Right ventricle myocardium superior (tissue), 1 donor: ENCODE results near the gene WDFY4. TPM values are rescaled to one million over a fixed set of nuclear protein-coding genes. Genes with fewer than 3 reads are reported as not detected.

ENCODE experiments used
- ATAC-seq: fragments of 200-7000 bp; cut with Tn5 transposase; one replicate; pipeline ENCODE4 v1.9.1; 2020; ENCODE audit warnings: mild to moderate bottlenecking; ENCODE audit not compliant: poor library complexity
- DNase-seq: peaks from one replicate; pipeline ENCODE4 v3.0.0-alpha.2; 2020
- intact Hi-C: fragments of 100-400 bp; cut with DNase I; formaldehyde crosslinking; loops from one replicate; pipeline ENCODE4 v1.11.2; 2022
- total RNA-seq: library from RNA; stranded (reverse); fragmentation: NEBNext Ultra II Directional; extraction: Animal tissue kit (Norgen Biotek cat#: 25700); gene quantifications from one replicate; pipeline ENCODE4 v1.2.1, GENCODE V29; 2021
- donor health status: DM: no; HTN: yes; CAD: no; lungs with severe emphysema.

The WDFY4 gene
- total RNA-seq, 1 donor from 2014 or later: 1.1 TPM

GRCh38 chr10:48776528-48776927 lies 91.9 kb downstream of the WDFY4 start:
- ATAC-seq (no peak), DNase-seq (no peak)
- intact Hi-C loops: no loop called here

DNA sequence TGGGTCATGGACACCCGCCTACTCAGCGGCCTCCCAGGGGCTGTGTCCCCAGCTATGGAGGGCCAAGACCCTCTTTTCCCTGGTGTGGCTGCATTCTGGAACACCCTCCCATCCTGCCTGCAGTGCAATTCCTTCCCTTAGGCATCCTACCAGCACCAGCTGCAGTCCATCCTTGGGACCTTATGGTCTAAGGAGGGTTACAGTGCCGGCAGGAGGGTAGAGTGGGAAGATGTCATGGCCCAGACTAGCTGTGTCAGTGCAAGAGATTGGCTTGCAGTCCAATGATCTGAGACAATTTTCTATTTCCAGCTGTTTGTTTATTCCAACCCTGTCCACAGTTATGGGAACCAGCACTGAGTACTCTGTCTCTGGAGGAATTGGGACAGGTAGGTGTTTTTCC lies 92.4 kb downstream of the WDFY4 start:
- DNase-seq: no peak

GRCh38 chr10:48778193-48778857 lies 93.7 kb downstream of the WDFY4 start:
- no peak for DNase-seq
- no peak for ATAC-seq
- intact Hi-C loops: no loop called here

More for the DNA sequence above, 92.4 kb downstream of the WDFY4 start:
- ATAC-seq: no peak
- intact Hi-C loops: no loop called here

- ATAC-seq: no peak
- no peak for DNase-seq
- intact Hi-C loops: no loop called here
Observed at GRCh38 chr10:48779077-48779476, 94.4 kb downstream of the WDFY4 start.

GRCh38 chr10:48779546-48780152 lies 95.0 kb downstream of the WDFY4 start:
- intact Hi-C loops: no loop called here
- DNase-seq (no peak), ATAC-seq (no peak)

- intact Hi-C loops: no loop called here
- ATAC-seq (no peak), DNase-seq (no peak)
Observed at GRCh38 chr10:48780341-48780740, 95.7 kb downstream of the WDFY4 start.

GRCh38 chr10:48782386-48782785 lies 97.7 kb downstream of the WDFY4 start:
- intact Hi-C loops: no loop called here
- ATAC-seq: peak; percentile 41

DNA sequence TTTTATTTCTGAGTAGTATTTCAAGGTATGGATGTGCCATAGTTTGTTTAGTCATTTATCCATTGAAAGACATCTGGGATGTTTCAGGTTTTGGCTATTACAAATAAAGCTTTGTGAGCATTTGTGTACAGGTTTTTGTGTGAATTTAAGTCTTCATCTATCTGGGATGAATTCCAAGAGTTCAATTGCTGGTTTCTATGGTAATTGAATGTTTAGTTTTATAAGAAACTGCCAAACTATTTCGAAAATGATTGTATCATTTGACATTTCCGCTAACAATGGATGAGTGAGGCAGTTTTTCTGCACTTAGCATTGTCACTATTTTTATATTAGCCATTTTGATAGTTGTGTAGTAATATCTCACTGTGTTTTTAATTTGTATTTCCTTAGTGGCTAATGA lies 99.4 kb downstream of the WDFY4 start:
- intact Hi-C loops: no loop called here
- DNase-seq: no peak
- ATAC-seq: no peak

More at GRCh38 chr10:48782386-48782785, 97.7 kb downstream of the WDFY4 start:
- no peak for DNase-seq

- ATAC-seq: no peak
- intact Hi-C loops: no loop called here
- DNase-seq: no peak
Observed at GRCh38 chr10:48785796-48786195, 101.1 kb downstream of the WDFY4 start.

DNA sequence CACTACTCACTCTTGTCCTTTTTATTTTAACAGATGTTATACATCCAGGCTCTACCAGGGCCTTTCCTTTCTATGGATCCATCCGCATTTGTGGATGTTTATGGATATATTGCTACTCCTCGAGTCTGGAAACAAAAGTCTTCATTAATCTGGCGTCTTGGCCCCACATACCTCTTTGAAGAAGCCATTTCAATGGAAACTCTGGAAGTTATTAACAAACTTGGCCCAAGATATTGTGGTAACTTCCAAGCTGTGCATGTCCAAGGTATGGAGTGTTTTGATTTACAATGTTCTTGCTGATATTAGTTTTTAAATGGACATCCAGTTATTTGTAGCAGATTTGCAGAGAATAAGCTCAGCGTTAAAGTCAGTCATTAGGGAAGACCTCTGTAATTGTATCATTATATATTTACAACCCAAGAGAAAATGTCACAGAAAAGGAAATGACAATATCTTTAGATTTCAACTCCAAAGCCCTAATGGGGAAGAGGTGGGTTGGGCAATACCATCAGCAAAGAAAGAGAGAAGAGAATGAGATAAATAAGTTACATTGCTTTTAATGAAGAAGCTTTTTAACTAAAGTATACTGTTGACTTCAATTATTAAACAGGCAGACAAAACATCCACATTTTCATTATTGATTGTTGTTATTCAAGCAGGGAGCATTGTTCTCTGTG lies 102.1 kb downstream of the WDFY4 start:
- ATAC-seq (no peak), DNase-seq (no peak)
- intact Hi-C loops: no loop called here

- no peak for DNase-seq
- intact Hi-C loops: no loop called here
- no peak for ATAC-seq
Observed at GRCh38 chr10:48788554-48788953, 103.9 kb downstream of the WDFY4 start.

DNA sequence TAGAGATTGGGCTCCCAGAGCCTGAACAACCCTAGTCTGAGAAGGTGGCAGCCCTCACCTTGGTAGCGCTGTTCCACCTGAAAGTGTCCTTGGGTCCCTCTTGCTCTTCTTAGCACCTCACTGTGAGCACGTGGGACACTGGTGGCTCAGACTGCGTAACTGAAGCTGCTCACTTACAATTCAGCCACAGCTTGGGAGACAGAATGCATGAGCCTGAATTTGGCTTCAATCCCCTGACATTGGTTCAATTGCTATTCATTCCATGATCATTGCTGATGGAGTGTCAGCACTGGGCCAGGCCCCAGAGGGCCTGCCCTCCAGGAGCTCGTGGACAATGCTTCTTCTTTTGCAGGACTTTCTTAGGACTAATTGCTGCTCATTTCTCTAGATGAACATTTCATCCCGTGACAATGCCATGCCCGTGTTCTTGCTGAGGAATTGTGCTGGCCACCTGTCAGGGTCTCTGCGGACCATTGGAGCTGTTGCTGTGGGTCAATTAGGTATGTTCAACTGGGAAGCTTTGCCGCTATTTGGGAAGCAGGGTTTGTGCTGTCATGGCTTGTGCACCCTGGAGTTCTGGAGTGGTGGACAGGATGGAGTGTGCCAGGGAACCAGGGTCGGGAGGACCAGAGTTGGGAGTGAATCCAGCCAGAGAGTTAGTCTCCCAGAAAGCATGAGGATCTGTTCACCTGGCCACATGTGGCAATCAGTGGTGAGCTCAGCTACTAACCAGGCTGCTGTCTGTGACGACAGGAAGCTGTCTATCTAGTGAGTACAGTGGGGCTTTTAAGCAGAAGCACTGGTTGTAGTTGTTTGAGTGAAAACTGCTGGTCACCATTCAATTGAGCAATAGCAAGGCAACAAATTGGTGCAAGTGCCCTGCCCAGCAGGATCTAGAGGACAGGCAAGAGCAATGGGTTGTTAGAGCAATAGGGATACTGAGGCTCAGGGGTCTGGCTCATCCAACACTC lies 105.1 kb downstream of the WDFY4 start:
- no peak for DNase-seq
- intact Hi-C loops: no loop called here
- ATAC-seq: no peak

DNA sequence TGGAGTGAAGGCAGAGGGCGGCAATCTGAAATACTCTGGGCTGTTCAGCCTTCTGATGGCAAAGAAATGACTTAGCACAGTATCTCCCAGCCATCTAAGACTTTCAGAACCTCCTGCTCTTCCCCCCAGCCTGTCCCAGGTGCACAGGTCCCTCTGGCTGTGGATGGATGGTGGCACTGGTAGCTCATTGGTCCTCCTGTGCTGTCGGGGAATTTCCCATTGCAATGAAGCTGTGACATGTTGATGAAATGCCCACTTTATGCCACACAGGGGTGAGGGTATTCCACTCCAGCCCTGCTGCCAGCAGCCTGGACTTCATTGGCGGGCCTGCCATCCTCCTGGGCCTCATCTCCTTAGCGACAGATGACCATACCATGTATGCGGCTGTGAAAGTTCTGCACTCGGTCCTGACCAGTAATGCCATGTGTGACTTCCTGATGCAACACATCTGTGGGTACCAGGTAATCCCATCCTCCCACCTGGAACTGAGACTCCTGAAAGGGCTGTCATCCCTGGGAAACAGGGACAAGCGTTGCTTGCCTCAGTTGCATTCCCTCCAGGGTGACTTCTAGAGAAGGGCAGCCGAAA lies 105.9 kb downstream of the WDFY4 start:
- intact Hi-C loops: no loop called here
- DNase-seq (no peak), ATAC-seq (no peak)

GRCh38 chr10:48791267-48791928 lies 106.7 kb downstream of the WDFY4 start:
- intact Hi-C loops: no loop called here
- ATAC-seq (no peak), DNase-seq (no peak)

DNA sequence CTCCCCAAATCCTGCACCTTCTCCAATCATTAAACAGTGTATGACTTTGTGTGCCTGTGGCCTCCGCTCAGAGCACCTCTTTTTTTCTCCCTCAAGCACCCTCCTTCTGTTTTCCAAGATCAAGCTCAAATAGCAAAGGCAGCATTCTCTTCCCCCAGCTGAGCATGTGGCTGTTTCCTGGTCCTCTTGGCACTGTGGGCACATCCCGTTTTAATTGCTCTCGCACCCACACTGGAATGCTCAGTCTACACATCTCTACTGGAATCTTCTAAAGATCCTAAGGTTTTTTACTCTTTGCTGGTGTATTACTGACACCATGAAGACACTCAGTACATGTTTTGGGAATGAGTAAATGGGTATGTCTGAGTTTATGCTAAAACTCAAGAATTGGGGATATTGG lies 107.4 kb downstream of the WDFY4 start:
- intact Hi-C loops: no loop called here
- DNase-seq (no peak), ATAC-seq (no peak)

GRCh38 chr10:48792687-48793096 lies 108.0 kb downstream of the WDFY4 start:
- intact Hi-C loops: no loop called here
- no peak for ATAC-seq
- DNase-seq: no peak

- intact Hi-C loops: no loop called here
- no peak for DNase-seq
- ATAC-seq: no peak
Observed at GRCh38 chr10:48794074-48794473, 109.4 kb downstream of the WDFY4 start.

DNA sequence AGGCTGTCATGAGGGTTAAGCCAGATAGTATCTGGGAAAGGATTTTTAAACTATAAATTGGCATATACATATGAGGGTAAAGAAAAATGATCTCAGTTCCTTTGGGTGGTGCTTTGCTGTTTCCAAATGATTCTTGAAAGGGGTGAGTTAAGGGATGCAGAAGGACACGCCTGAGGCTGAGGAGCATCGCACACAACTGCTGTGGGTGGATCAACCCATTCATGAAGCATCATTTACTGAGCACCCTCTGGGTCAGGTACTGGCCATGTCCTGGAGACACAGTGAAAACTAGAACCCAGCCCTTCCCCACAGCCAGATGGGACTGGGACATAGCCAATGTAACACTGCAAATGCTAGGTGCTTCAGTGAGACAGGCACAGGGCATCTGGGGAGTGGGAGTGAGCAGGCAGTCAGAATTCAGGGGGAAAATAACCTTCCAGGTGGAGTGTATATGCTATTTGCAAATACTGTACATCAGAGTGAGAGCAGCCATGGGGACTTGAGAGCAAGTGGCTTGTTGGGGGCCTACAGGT lies 112.1 kb downstream of the WDFY4 start:
- no peak for DNase-seq
- ATAC-seq: no peak
- intact Hi-C loops: no loop called here
